ENCODE measurements around the gene EGFR. TPM values are rescaled to one million over a fixed set of nuclear protein-coding genes. Genes with fewer than 3 reads are reported as not detected.

EGFR gene
- total RNA-seq, 1 experiment from 2014 or later, result 28.9 TPM

- DNase-seq (ENCODE audit: low read depth in 1 of 2, low spot score in 2 of 2), result no peak
- H3K27me3 ChIP-seq (replicated peaks), result no peaks in the 10 kb centered on the region
- H3K9me3 ChIP-seq (replicated peaks), result no peaks in the 10 kb centered on the region
- H3K36me3 ChIP-seq, result no peaks in the 10 kb centered on the region
- no peak overlapping the region for H3K4me3 ChIP-seq
- peaks cover 43% of the 10 kb centered on the region for H3K4me1 ChIP-seq (replicated peaks)
- no peak overlapping the region for H3K27ac ChIP-seq
Measured at GRCh38 chr7:55055479-55055878, 36.7 kb downstream of the EGFR start.

- no peak overlapping the region for H3K4me3 ChIP-seq
- H3K9me3 ChIP-seq (replicated peaks), result no peaks in the 10 kb centered on the region
- H3K27ac ChIP-seq, result no peak overlapping the region
- no peaks in the 10 kb centered on the region for H3K27me3 ChIP-seq (replicated peaks)
- no peaks in the 10 kb centered on the region for H3K36me3 ChIP-seq
- no peak for DNase-seq (ENCODE audit: low read depth in 1 of 2, low spot score in 2 of 2)
- H3K4me1 ChIP-seq (replicated peaks), result peaks cover 47% of the 10 kb centered on the region
Measured at GRCh38 chr7:55056068-55056467, 37.3 kb downstream of the EGFR start.

- no peaks in the 10 kb centered on the region for H3K9me3 ChIP-seq (replicated peaks)
- no peaks in the 10 kb centered on the region for H3K27me3 ChIP-seq (replicated peaks)
- H3K27ac ChIP-seq, result no peak overlapping the region
- H3K4me1 ChIP-seq (replicated peaks), result peaks cover 47% of the 10 kb centered on the region
- no peaks in the 10 kb centered on the region for H3K36me3 ChIP-seq
- DNase-seq (ENCODE audit: low read depth in 1 of 2, low spot score in 2 of 2), result no peak
- H3K4me3 ChIP-seq, result no peak overlapping the region
Measured at GRCh38 chr7:55056577-55057480, 38.0 kb downstream of the EGFR start.

GRCh38 chr7:55058314-55058713 lies 39.5 kb downstream of the EGFR start:
- no peaks in the 10 kb centered on the region for H3K36me3 ChIP-seq
- no peaks in the 10 kb centered on the region for H3K9me3 ChIP-seq (replicated peaks)
- H3K27ac ChIP-seq, result no peak overlapping the region
- no peak for DNase-seq (ENCODE audit: low read depth in 1 of 2, low spot score in 2 of 2)
- no peaks in the 10 kb centered on the region for H3K27me3 ChIP-seq (replicated peaks)
- no peak overlapping the region for H3K4me3 ChIP-seq
- H3K4me1 ChIP-seq (replicated peaks), result peaks cover 47% of the 10 kb centered on the region

GRCh38 chr7:55059021-55059420 lies 40.2 kb downstream of the EGFR start:
- H3K27ac ChIP-seq, result no peak overlapping the region

GRCh38 chr7:55060085-55060484 lies 41.3 kb downstream of the EGFR start:
- peak overlapping the region; percentile 86 for H3K27ac ChIP-seq
- H3K4me1 ChIP-seq (replicated peaks), result peaks cover 51% of the 10 kb centered on the region
- DNase-seq (ENCODE audit: low read depth in 1 of 2, low spot score in 2 of 2), result no peak

More at GRCh38 chr7:55059021-55059420, 40.2 kb downstream of the EGFR start:
- no peak for DNase-seq (ENCODE audit: low read depth in 1 of 2, low spot score in 2 of 2)
- Histone ChIP-seq H3K9me3 (replicated peaks) (no peaks in the 10 kb centered on the region), H3K4me3 (no peak overlapping the region), H3K4me1 (replicated peaks) (peaks cover 47% of the 10 kb centered on the region), H3K36me3 (no peaks in the 10 kb centered on the region), H3K27me3 (replicated peaks) (no peaks in the 10 kb centered on the region)

GRCh38 chr7:55060636-55061022 lies 41.8 kb downstream of the EGFR start:
- Histone ChIP-seq H3K4me3 (no peak overlapping the region), H3K36me3 (0 out of 2 replicates have a peak, but pooled peaks cover 3% of the 10 kb centered on the region), H3K27me3 (replicated peaks) (no peaks in the 10 kb centered on the region), H3K9me3 (replicated peaks) (no peaks in the 10 kb centered on the region), H3K4me1 (replicated peaks) (peaks cover 55% of the 10 kb centered on the region), H3K27ac (peak overlapping the region; percentile 86)
- DNase-seq (ENCODE audit: low read depth in 1 of 2, low spot score in 2 of 2), result no peak

More at GRCh38 chr7:55060085-55060484, 41.3 kb downstream of the EGFR start:
- Histone ChIP-seq H3K9me3 (replicated peaks) (no peaks in the 10 kb centered on the region), H3K36me3 (0 out of 2 replicates have a peak, but pooled peaks cover 3% of the 10 kb centered on the region), H3K27me3 (replicated peaks) (no peaks in the 10 kb centered on the region), H3K4me3 (no peak overlapping the region)

GRCh38 chr7:55061726-55062499 lies 43.1 kb downstream of the EGFR start:
- H3K9me3 ChIP-seq (replicated peaks), result no peaks in the 10 kb centered on the region
- no peaks in the 10 kb centered on the region for H3K27me3 ChIP-seq (replicated peaks)
- peaks cover 66% of the 10 kb centered on the region for H3K4me1 ChIP-seq (replicated peaks)
- H3K27ac ChIP-seq, result peak overlapping the region; percentile 86
- DNase-seq (ENCODE audit: low read depth in 1 of 2, low spot score in 2 of 2), result no peak
- no peak overlapping the region for H3K4me3 ChIP-seq
- H3K36me3 ChIP-seq, result 0 out of 2 replicates have a peak, but pooled peaks cover 3% of the 10 kb centered on the region

- Histone ChIP-seq H3K4me3 (no peak overlapping the region), H3K9me3 (replicated peaks) (no peaks in the 10 kb centered on the region), H3K27me3 (replicated peaks) (no peaks in the 10 kb centered on the region), H3K4me1 (replicated peaks) (peaks cover 71% of the 10 kb centered on the region), H3K27ac (peak overlapping the region; percentile 100), H3K36me3 (0 out of 2 replicates have a peak, but pooled peaks cover 5% of the 10 kb centered on the region)
- DNase-seq (ENCODE audit: low read depth in 1 of 2, low spot score in 2 of 2), result no peak
Measured at GRCh38 chr7:55063061-55063460, 44.2 kb downstream of the EGFR start.

- H3K36me3 ChIP-seq, result 0 out of 2 replicates have a peak, but pooled peaks cover 5% of the 10 kb centered on the region
- peaks cover 75% of the 10 kb centered on the region for H3K4me1 ChIP-seq (replicated peaks)
- H3K4me3 ChIP-seq, result no peak overlapping the region
- H3K27ac ChIP-seq, result peak overlapping the region; percentile 100
- DNase-seq (ENCODE audit: low read depth in 1 of 2, low spot score in 2 of 2), result peak; percentile 62 to 67
- H3K9me3 ChIP-seq (replicated peaks), result no peaks in the 10 kb centered on the region
- no peaks in the 10 kb centered on the region for H3K27me3 ChIP-seq (replicated peaks)
Measured at GRCh38 chr7:55063633-55064032, 44.8 kb downstream of the EGFR start.

GRCh38 chr7:55065079-55065478 lies 46.3 kb downstream of the EGFR start:
- Histone ChIP-seq H3K4me1 (replicated peaks) (peaks cover 86% of the 10 kb centered on the region), H3K27ac (peak overlapping the region; percentile 100), H3K9me3 (replicated peaks) (no peaks in the 10 kb centered on the region), H3K4me3 (no peak overlapping the region), H3K36me3 (0 out of 2 replicates have a peak, but pooled peaks cover 5% of the 10 kb centered on the region), H3K27me3 (replicated peaks) (no peaks in the 10 kb centered on the region)
- peak; percentile 94 to 97 for DNase-seq (ENCODE audit: low read depth in 1 of 2, low spot score in 2 of 2)

GRCh38 chr7:55065511-55066229 lies 46.9 kb downstream of the EGFR start:
- H3K4me3 ChIP-seq, result no peak overlapping the region
- peak overlapping the region; percentile 100 for H3K27ac ChIP-seq
- H3K36me3 ChIP-seq, result 0 out of 2 replicates have a peak, but pooled peaks cover 5% of the 10 kb centered on the region
- no peaks in the 10 kb centered on the region for H3K9me3 ChIP-seq (replicated peaks)
- H3K4me1 ChIP-seq (replicated peaks), result peaks cover 80% of the 10 kb centered on the region
- no peaks in the 10 kb centered on the region for H3K27me3 ChIP-seq (replicated peaks)
- DNase-seq (ENCODE audit: low read depth in 1 of 2, low spot score in 2 of 2), result peak; percentile 82 to 98

- DNase-seq (ENCODE audit: low read depth in 1 of 2, low spot score in 2 of 2), result peak; percentile 56 to 61
- H3K27me3 ChIP-seq (replicated peaks), result no peaks in the 10 kb centered on the region
- peaks cover 71% of the 10 kb centered on the region for H3K4me1 ChIP-seq (replicated peaks)
- H3K9me3 ChIP-seq (replicated peaks), result no peaks in the 10 kb centered on the region
- H3K36me3 ChIP-seq, result 0 out of 2 replicates have a peak, but pooled peaks cover 5% of the 10 kb centered on the region
- peak overlapping the region; percentile 100 for H3K27ac ChIP-seq
- H3K4me3 ChIP-seq, result peak overlapping the region; percentile 0; the same call in 1 of the 2 replicates
Measured at GRCh38 chr7:55066524-55066923, 47.7 kb downstream of the EGFR start.
